MCF 10A (cell line): ENCODE measurements around the gene CLEC2D. TPM values are rescaled to one million over a fixed set of nuclear protein-coding genes. Genes with fewer than 3 reads are reported as not detected.
"Not testable (repeated sequence)": the region's sequence is repeated elsewhere in the genome, so short reads cannot be mapped to it uniquely, and the experiment has no call there.

ENCODE experiments used
- BruUV-seq: library from RNA; stranded (reverse); fragments of 400-500 nt; replicated peaks from 2 replicates; lab custom pipeline; 2021; lab: Mats Ljungman, UMichigan
- CTCF ChIA-PET: fragments of 300-600 bp; sonication (Branson Sonifier 250); formaldehyde crosslinking; extraction: SDS; loops from one replicate; lab custom pipeline; 2021; ENCODE audit warnings: antibody characterized with exemption, inconsistent platforms; lab: Yijun Ruan, JAX
- POLR2A ChIA-PET: fragments of 300-600, 350-650 bp; sonication (Branson Sonifier 250); formaldehyde crosslinking; extraction: SDS; loops from one replicate; lab custom pipeline; 2020; ENCODE audit warnings: antibody characterized with exemption, inconsistent platforms; lab: Yijun Ruan, JAX
- DNase-seq: peaks from one replicate; pipeline ENCODE4 v3.0.0-alpha.2; 2018; ENCODE audit not compliant: unreplicated experiment
- H3K27ac Mint-ChIP-seq: one replicate; pipeline ENCODE4 v1.8.0; 2022; ENCODE audit warnings: mild to moderate bottlenecking, low read depth, mixed read lengths; ENCODE audit not compliant: unreplicated experiment
- H3K27me3 Mint-ChIP-seq: one replicate; pipeline ENCODE4 v1.8.0; 2022; ENCODE audit warnings: mixed read lengths; ENCODE audit not compliant: insufficient read depth, unreplicated experiment
- H3K36me3 Mint-ChIP-seq: one replicate; pipeline ENCODE4 v1.8.0; 2022; ENCODE audit warnings: mild to moderate bottlenecking, moderate library complexity, mixed read lengths; ENCODE audit not compliant: insufficient read depth, unreplicated experiment
- H3K4me1 Mint-ChIP-seq: one replicate; pipeline ENCODE4 v1.8.0; 2022; ENCODE audit warnings: mixed read lengths; ENCODE audit not compliant: insufficient read depth, unreplicated experiment
- H3K4me3 Mint-ChIP-seq: one replicate; pipeline ENCODE4 v1.8.0; 2022; ENCODE audit warnings: mild to moderate bottlenecking, moderate library complexity, mixed read lengths; ENCODE audit not compliant: unreplicated experiment
- H3K9me3 Mint-ChIP-seq: one replicate; pipeline ENCODE4 v1.8.0; 2022; ENCODE audit warnings: mixed read lengths; ENCODE audit not compliant: unreplicated experiment
- intact Hi-C: fragments of 100-400 bp; cut with micrococcal nuclease; formaldehyde crosslinking; loops from 2 replicates; pipeline ENCODE4 v1.14.1; 2022
- total RNA-seq: library from RNA; stranded (reverse); gene quantifications from 2 replicates; pipeline ENCODE4 v1.2.3, GENCODE V29; 2022
- TF ChIP-seq, protein P1 (sequence below): fragments of 200-600 bp; IDR thresholded peaks from one replicate; pipeline ENCODE4 v1.8.0; 2022; ENCODE audit warnings: antibody characterized with exemption, mild to moderate bottlenecking; ENCODE audit not compliant: unreplicated experiment

The CLEC2D gene
- total RNA-seq, 1 experiment from 2014 or later: 5.1 TPM

DNA sequence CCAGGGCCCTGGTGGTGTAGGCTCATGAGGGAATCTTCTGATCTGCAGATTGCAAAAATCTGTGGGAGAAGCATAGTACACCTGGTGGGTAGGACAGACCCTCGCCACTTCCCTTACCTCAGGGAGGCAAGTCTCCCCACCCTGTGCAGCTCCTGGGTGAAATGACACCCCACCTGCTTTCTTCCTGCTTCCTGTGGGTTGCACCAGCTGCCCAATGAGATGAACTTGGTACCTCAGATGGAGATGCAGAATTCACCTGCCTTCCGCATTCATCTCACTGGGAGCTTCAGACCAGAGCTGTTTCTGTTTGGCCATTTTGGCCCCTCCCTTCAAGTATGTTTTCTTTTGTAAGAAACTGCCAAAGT is 4.7 kb downstream of the CLEC2D start:
- no peaks in the 10 kb centered on the region for H3K36me3 Mint-ChIP-seq
- intact Hi-C loops: no loop called here

DNA sequence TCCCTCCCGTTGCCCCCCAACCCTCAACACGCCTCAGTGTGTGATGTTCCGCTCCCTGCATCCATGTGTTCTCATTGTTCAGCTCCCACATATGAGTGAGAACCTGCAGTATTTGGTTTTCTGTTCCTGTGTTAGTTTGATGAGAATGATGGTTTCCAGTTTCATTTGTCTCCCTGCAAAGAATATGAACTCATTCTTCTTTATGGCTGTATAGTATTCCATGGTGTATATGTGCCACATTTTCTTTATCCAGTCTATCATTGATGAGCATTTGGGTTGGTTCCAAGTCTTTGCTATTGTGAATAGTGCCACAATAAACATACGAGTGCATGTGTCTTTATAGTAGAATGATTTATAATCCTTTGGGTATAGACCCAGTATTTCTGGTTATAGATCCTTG is 13.0 kb downstream of the CLEC2D start:
- H3K4me3 Mint-ChIP-seq, H3K27ac Mint-ChIP-seq, intact Hi-C loops, BruUV-seq, H3K4me1 Mint-ChIP-seq, DNase-seq, H3K27me3 Mint-ChIP-seq, POLR2A ChIA-PET, H3K9me3 Mint-ChIP-seq: not testable (repeated sequence)
- H3K36me3 Mint-ChIP-seq: peaks cover 11% of the 10 kb centered on the region
- CTCF ChIA-PET: interaction anchor here (0.6 to 1.7 kb wide), 3 partner anchors 9 to 27 kb away, joined by 3 to 4 read pairs (median 3); no protein-coding TSS in a partner anchor

More for the DNA sequence above, 4.7 kb downstream of the CLEC2D start:
- ChIA-PET POLR2A (interaction anchor here (0.6 to 0.7 kb wide), 2 partner anchors 352 to 732 kb away, joined by 3 read pairs; no protein-coding TSS in a partner anchor), CTCF (interaction anchor here (0.6 kb wide), 2 partner anchors 8 to 30 kb away, joined by 3 read pairs; no protein-coding TSS in a partner anchor)
- H3K4me1 Mint-ChIP-seq: peaks cover 19% of the 10 kb centered on the region
- DNase-seq: peak; percentile 5
- BruUV-seq: no TSS peak
- H3K4me3 Mint-ChIP-seq: no peak overlapping the region
- H3K27ac Mint-ChIP-seq: no peak overlapping the region
- H3K9me3 Mint-ChIP-seq: no peaks in the 10 kb centered on the region
- no peaks in the 10 kb centered on the region for H3K27me3 Mint-ChIP-seq
- TF ChIP-seq, protein P1, sequence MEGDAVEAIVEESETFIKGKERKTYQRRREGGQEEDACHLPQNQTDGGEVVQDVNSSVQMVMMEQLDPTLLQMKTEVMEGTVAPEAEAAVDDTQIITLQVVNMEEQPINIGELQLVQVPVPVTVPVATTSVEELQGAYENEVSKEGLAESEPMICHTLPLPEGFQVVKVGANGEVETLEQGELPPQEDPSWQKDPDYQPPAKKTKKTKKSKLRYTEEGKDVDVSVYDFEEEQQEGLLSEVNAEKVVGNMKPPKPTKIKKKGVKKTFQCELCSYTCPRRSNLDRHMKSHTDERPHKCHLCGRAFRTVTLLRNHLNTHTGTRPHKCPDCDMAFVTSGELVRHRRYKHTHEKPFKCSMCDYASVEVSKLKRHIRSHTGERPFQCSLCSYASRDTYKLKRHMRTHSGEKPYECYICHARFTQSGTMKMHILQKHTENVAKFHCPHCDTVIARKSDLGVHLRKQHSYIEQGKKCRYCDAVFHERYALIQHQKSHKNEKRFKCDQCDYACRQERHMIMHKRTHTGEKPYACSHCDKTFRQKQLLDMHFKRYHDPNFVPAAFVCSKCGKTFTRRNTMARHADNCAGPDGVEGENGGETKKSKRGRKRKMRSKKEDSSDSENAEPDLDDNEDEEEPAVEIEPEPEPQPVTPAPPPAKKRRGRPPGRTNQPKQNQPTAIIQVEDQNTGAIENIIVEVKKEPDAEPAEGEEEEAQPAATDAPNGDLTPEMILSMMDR: no peak

DNA sequence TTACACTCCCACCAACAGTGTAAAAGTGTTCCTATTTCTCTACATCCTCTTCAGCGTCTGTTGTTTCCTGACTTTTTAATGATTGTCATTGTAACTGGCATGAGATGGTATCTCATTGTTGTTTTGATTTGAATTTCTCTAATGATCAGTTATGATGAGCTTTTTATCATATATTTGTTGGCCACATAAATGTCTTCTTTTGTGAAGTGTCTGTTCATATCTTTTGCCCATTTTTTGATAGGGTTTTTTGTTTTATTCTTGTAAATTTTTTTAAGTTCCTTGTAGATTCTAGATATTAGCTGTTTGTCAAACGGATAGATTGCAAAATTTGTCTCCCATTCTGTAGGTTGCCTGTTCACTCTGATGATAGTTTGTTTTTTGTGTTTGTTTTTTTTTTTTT is 13.4 kb downstream of the CLEC2D start:
- H3K4me1 Mint-ChIP-seq, H3K27me3 Mint-ChIP-seq, H3K4me3 Mint-ChIP-seq, intact Hi-C loops, BruUV-seq, POLR2A ChIA-PET, H3K9me3 Mint-ChIP-seq, DNase-seq, H3K27ac Mint-ChIP-seq: not testable (repeated sequence)
- CTCF ChIA-PET: interaction anchor here (1.7 kb wide), 1 partner anchor 27 kb away, joined by 4 read pairs; no protein-coding TSS in a partner anchor
- peaks cover 11% of the 10 kb centered on the region for H3K36me3 Mint-ChIP-seq

DNA sequence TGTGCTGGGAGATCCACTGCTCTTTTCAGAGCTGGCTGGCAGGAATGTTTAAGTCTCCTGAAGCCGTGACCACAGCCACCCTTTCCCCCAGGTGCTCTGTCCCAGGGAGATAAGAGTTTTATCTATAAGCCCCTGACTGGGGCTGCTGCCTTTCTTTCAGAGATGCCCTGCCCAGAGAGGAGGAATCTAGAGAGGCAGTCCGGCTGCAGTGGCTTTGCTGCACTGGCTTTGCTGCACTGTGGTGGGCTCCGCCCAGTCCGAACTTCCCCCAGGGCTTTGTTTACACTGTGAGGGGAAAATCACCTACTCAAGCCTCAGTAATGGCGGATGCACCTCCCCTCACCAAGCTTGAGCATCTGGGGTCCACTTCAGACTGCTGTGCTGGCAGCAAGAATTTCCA is 15.9 kb downstream of the CLEC2D start:
- H3K27ac Mint-ChIP-seq, H3K9me3 Mint-ChIP-seq, DNase-seq, BruUV-seq, H3K4me1 Mint-ChIP-seq, intact Hi-C loops, H3K27me3 Mint-ChIP-seq, H3K4me3 Mint-ChIP-seq, POLR2A ChIA-PET: not testable (repeated sequence)
- CTCF ChIA-PET: interaction anchor here (1.9 kb wide), 1 partner anchor 23 kb away, joined by 7 read pairs; no protein-coding TSS in a partner anchor
- H3K36me3 Mint-ChIP-seq: peaks cover 18% of the 10 kb centered on the region

DNA sequence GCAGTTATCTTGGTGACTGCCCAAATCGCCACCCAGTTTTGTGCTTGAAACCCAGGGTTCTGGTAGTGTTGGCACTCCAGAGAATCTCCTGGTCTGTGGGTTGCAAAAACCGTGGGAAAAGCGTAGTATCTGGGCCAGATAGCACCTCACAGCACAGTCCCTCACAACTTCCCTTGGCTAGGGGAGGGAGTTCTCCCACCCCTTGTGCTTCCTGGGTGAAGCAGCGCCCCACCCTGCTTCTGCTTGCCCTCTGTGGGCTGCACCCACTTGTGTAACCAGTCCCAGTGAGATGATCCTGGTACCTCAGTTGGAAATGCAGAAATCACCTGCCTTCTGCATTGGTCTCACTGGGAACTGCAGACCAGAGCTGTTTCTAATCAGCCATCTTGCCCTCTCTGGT is 16.4 kb downstream of the CLEC2D start:
- intact Hi-C loops: no loop called here
- no TSS peak for BruUV-seq
- ChIA-PET POLR2A (no interaction called here), CTCF (interaction anchor here (0.7 kb wide), 1 partner anchor 22 kb away, joined by 3 read pairs; no protein-coding TSS in a partner anchor)
- no peaks in the 10 kb centered on the region for H3K27me3 Mint-ChIP-seq
- no peak for DNase-seq
- no peaks in the 10 kb centered on the region for H3K4me1 Mint-ChIP-seq
- H3K27ac Mint-ChIP-seq: no peak overlapping the region
- TF ChIP-seq, protein P1: no peak
- peaks cover 18% of the 10 kb centered on the region for H3K36me3 Mint-ChIP-seq
- no peak overlapping the region for H3K4me3 Mint-ChIP-seq
- H3K9me3 Mint-ChIP-seq: no peaks in the 10 kb centered on the region
